ENCODE data around the gene ZNF518A. TPM values are rescaled to one million over a fixed set of nuclear protein-coding genes. Genes with fewer than 3 reads are reported as not detected.

Gene ZNF518A
- total RNA-seq, 1 experiment from 2014 or later: 36.7 TPM

DNA sequence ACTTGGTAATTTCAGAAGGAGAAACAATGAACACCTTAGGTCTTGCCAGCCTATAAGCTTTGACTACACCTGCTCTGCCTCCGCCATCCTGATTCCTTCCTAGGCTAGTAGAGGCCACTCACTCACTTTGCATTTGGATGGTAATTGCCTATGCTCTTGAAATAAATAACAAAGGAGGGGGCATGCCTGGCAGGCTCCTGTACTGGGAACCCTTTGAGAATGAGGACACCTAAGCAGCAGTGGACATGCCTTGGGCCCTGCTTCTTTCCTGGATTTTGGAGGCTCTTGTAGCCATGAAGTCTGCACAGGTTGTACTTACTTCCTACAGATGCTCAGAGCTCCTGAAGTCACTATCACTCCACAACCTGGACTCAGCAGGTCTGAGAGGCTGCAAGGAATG lies 75.5 kb downstream of the ZNF518A start (continued):
- TF ChIP-seq, protein P1, sequence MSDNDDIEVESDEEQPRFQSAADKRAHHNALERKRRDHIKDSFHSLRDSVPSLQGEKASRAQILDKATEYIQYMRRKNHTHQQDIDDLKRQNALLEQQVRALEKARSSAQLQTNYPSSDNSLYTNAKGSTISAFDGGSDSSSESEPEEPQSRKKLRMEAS (IDR thresholded peaks at IDR 0.05): no peak
- TF ChIP-seq SP1 (IDR thresholded peaks at IDR 0.05; ENCODE audit: low read depth): no peak

DNA sequence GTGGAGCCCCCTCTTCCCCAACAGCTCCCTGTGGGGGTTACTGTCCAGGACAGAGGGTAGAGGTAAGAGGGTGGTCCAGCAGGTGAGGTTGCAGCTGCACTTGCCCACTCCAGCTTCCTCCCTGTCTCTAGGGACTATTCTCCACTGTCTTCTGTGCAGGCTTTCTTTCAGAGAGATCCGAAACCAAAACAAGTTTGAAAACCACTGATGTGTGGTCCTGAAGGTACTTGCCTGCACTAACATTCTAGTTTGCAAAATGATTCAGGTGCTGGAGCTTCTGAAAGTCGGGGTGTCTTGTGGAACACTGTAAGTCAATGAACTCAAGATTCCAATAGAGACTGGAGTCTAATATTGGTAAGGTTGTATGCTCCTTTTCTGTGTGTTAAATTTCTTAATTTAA lies 78.2 kb downstream of the ZNF518A start:
- ChIA-PET POLR2A (no interaction called here), CTCF (interaction anchor here (1.5 kb wide), 1 partner anchor 21 kb away, joined by 5 read pairs; no protein-coding TSS in a partner anchor)
- H3K27me3 ChIP-seq (ENCODE audit: insufficient read depth, low read length): no peaks in the 10 kb centered on the region

More for the DNA sequence above, 78.2 kb downstream of the ZNF518A start:
- Histone ChIP-seq H3K36me3 (ENCODE audit: control insufficient read depth in 1 of 2, insufficient read depth in 2 of 2, low read length in 2 of 2) (no peaks in the 10 kb centered on the region), H3K4me3 (replicated peaks in 1 of 2; ENCODE audit: low read depth in 1 of 2, low read length in 2 of 2) (no peak overlapping the region), H2AFZ (ENCODE audit: low read depth, low read length, poor library complexity, severe bottlenecking) (no peak overlapping the region), H3K4me2 (ENCODE audit: low read length) (no peak overlapping the region), H3K4me1 (ENCODE audit: control insufficient read depth in 1 of 2, insufficient read depth in 2 of 2, low read length in 2 of 2) (no peaks in the 10 kb centered on the region), H3K9me2 (ENCODE audit: insufficient read depth) (no peaks in the 10 kb centered on the region), H3K9me3 (ENCODE audit: control insufficient read depth in 1 of 2, insufficient read depth in 1 of 2, low read depth in 1 of 2, low read length in 2 of 2) (no peaks in the 10 kb centered on the region), H3K79me2 (ENCODE audit: insufficient read depth, low read length) (no peaks in the 10 kb centered on the region), H3K9ac (ENCODE audit: low read length) (no peak overlapping the region), H4K20me1 (ENCODE audit: insufficient read depth) (no peaks in the 10 kb centered on the region), H3K27ac (ENCODE audit: low read depth, low read length) (no peak overlapping the region)
- TF ChIP-seq SP1 (IDR thresholded peaks at IDR 0.05; ENCODE audit: low read depth) (no peak), SRF (IDR thresholded peaks at IDR 0.05; ENCODE audit: low read depth) (no peak), POLR2A (IDR thresholded peaks at IDR 0.05; ENCODE audit: borderline replicate concordance, extremely low read depth, insufficient read depth, insufficient read length) (no peak), EGR1 (IDR thresholded peaks at IDR 0.05; ENCODE audit: low read depth) (no peak), ZNF274 (IDR thresholded peaks at IDR 0.05; ENCODE audit: low read depth, low read length) (no peak), EZH2 (IDR thresholded peaks at IDR 0.05) (no peak), EZH2phosphoT487 (IDR thresholded peaks at IDR 0.05; ENCODE audit: borderline replicate concordance) (no peak), YY1 (IDR thresholded peaks at IDR 0.05; ENCODE audit: extremely low read depth, insufficient replicate concordance, low read depth, low read length) (no peak), ZFX (IDR thresholded peaks at IDR 0.05) (no peak), POLR2AphosphoS5 (IDR thresholded peaks at IDR 0.05; ENCODE audit: low read depth, low read length) (no peak), SIN3A (IDR thresholded peaks at IDR 0.05; ENCODE audit: low read depth) (no peak), CBX3 (IDR thresholded peaks at IDR 0.05; ENCODE audit: low read depth) (no peak)
- TF ChIP-seq, protein P1 (IDR thresholded peaks at IDR 0.05): no peak
- TF ChIP-seq, protein P2, sequence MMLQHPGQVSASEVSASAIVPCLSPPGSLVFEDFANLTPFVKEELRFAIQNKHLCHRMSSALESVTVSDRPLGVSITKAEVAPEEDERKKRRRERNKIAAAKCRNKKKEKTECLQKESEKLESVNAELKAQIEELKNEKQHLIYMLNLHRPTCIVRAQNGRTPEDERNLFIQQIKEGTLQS (IDR thresholded peaks at IDR 0.05): no peak
- TF ChIP-seq, protein P3, sequence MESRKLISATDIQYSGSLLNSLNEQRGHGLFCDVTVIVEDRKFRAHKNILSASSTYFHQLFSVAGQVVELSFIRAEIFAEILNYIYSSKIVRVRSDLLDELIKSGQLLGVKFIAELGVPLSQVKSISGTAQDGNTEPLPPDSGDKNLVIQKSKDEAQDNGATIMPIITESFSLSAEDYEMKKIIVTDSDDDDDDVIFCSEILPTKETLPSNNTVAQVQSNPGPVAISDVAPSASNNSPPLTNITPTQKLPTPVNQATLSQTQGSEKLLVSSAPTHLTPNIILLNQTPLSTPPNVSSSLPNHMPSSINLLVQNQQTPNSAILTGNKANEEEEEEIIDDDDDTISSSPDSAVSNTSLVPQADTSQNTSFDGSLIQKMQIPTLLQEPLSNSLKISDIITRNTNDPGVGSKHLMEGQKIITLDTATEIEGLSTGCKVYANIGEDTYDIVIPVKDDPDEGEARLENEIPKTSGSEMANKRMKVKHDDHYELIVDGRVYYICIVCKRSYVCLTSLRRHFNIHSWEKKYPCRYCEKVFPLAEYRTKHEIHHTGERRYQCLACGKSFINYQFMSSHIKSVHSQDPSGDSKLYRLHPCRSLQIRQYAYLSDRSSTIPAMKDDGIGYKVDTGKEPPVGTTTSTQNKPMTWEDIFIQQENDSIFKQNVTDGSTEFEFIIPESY (IDR thresholded peaks at IDR 0.05; ENCODE audit: extremely low read depth, insufficient replicate concordance, low read length): no peak
- TF ChIP-seq, protein P4, sequence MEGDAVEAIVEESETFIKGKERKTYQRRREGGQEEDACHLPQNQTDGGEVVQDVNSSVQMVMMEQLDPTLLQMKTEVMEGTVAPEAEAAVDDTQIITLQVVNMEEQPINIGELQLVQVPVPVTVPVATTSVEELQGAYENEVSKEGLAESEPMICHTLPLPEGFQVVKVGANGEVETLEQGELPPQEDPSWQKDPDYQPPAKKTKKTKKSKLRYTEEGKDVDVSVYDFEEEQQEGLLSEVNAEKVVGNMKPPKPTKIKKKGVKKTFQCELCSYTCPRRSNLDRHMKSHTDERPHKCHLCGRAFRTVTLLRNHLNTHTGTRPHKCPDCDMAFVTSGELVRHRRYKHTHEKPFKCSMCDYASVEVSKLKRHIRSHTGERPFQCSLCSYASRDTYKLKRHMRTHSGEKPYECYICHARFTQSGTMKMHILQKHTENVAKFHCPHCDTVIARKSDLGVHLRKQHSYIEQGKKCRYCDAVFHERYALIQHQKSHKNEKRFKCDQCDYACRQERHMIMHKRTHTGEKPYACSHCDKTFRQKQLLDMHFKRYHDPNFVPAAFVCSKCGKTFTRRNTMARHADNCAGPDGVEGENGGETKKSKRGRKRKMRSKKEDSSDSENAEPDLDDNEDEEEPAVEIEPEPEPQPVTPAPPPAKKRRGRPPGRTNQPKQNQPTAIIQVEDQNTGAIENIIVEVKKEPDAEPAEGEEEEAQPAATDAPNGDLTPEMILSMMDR (IDR thresholded peaks at IDR 0.05 in 2 of 3, conservative IDR thresholded peaks at IDR 0.05 in 1 of 3; ENCODE audit: borderline replicate concordance in 1 of 3, insufficient read depth in 1 of 3, low read depth in 2 of 3, low read length in 2 of 3): no peak
- no TSS peak for BruUV-seq (replicated peaks)
- RAD21 ChIA-PET (ENCODE audit: low non-redundant PET in 1 of 2, low total read pairs in 2 of 2, uncharacterized antibody in 2 of 2, unreplicated experiment in 2 of 2): no interaction called here
- ATAC-seq (no peak), DNase-seq (ENCODE audit: low read depth, low spot score) (no peak)
- intact Hi-C loops (cut with micrococcal nuclease): no loop called here

Measured in HCT116 (cell line).